ENCODE results near the gene MACROD2. TPM values are rescaled to one million over a fixed set of nuclear protein-coding genes. Genes with fewer than 3 reads are reported as not detected.

The MACROD2 gene
- total RNA-seq, 4 donors from 2014 or later: 10.0 to 24.0 (median 17.0) TPM

DNA sequence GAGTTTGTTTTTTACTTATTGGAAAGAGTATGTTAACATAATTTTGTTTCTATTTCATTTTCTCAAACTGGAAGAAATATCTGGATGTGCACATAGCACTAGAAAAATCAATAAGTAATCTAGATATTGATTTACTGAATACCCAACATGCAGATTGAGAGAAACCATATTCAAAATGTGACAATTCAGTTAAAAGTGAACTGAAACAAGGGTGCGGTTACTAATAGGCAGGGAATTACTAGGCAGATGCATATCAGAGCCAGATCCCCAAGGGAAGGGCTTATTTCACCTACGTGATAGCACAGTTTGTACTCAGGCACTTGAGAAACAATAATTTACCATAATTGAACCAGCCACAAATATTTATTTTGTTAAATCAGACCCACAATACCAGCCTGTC, 835.1 kb downstream of the MACROD2 start:
- TF ChIP-seq POLR2A (IDR thresholded peaks at IDR 0.05): no peak
- TF ChIP-seq, protein P1, sequence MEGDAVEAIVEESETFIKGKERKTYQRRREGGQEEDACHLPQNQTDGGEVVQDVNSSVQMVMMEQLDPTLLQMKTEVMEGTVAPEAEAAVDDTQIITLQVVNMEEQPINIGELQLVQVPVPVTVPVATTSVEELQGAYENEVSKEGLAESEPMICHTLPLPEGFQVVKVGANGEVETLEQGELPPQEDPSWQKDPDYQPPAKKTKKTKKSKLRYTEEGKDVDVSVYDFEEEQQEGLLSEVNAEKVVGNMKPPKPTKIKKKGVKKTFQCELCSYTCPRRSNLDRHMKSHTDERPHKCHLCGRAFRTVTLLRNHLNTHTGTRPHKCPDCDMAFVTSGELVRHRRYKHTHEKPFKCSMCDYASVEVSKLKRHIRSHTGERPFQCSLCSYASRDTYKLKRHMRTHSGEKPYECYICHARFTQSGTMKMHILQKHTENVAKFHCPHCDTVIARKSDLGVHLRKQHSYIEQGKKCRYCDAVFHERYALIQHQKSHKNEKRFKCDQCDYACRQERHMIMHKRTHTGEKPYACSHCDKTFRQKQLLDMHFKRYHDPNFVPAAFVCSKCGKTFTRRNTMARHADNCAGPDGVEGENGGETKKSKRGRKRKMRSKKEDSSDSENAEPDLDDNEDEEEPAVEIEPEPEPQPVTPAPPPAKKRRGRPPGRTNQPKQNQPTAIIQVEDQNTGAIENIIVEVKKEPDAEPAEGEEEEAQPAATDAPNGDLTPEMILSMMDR (IDR thresholded peaks at IDR 0.05): no peak
- intact Hi-C loops (cut with DNase I; ENCODE audit: low total_unique reads): no loop called here
- H3K4me3 ChIP-seq (ENCODE audit: low read depth, poor library complexity, severe bottlenecking): no peak overlapping the region
- DNase-seq (ENCODE audit: low spot score in 2 of 2): no peak
- WGBS, 2 donors: 50 to 54% methylated on average over 2 of the region's 2 CpGs

DNA sequence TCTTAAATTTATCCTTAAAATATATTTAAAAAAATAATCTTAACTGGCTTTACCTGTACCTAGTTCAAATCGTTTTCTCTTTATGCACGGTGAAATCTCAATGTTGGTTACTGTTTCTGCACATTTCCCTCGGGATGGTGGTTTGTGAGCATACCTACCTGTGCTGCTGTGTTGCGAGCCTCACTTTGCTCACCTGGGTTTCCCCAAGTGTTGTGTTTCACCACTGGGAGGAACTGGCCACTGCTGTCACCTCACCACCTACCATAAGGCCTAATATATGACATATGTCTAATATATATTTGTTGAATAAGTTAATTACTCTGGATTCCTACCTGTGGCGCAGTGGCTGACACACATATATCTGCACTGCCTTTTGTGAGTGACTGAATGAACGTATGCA, 835.6 kb downstream of the MACROD2 start:
- 76 to 78% methylated on average over 6 of the region's 6 CpGs for WGBS, 2 donors
- intact Hi-C loops (cut with DNase I; ENCODE audit: low total_unique reads): no loop called here
- H3K4me3 ChIP-seq (ENCODE audit: low read depth, poor library complexity, severe bottlenecking): no peak overlapping the region
- no peak for DNase-seq (ENCODE audit: low spot score in 2 of 2)
- no peak for TF ChIP-seq POLR2A (IDR thresholded peaks at IDR 0.05)
- TF ChIP-seq, protein P1 (IDR thresholded peaks at IDR 0.05): no peak

DNA sequence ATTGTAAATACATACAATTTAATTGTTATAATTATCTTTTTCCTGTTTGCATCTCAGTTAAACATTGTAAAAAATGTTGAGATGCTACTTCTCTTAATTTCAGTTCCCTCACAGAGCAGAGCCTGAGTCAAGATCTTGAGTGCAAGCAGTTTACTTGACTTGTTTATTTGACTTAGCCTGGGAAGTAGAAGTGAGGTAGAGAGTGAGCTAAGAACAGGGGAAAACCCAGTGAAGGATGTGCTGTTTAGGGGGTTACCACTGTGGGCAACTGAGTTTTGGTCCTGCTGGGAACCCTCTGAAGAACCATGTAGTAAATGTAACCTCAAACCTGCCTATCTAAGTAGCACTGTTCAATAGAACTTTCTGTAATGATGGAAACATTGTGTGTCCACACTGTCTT, 837.3 kb downstream of the MACROD2 start:
- no peak overlapping the region for H3K4me3 ChIP-seq (ENCODE audit: low read depth, poor library complexity, severe bottlenecking)
- DNase-seq (ENCODE audit: low spot score in 2 of 2): no peak
- TF ChIP-seq, protein P1 (IDR thresholded peaks at IDR 0.05): no peak
- no peak for TF ChIP-seq POLR2A (IDR thresholded peaks at IDR 0.05)
- intact Hi-C loops (cut with DNase I; ENCODE audit: low total_unique reads): no loop called here

DNA sequence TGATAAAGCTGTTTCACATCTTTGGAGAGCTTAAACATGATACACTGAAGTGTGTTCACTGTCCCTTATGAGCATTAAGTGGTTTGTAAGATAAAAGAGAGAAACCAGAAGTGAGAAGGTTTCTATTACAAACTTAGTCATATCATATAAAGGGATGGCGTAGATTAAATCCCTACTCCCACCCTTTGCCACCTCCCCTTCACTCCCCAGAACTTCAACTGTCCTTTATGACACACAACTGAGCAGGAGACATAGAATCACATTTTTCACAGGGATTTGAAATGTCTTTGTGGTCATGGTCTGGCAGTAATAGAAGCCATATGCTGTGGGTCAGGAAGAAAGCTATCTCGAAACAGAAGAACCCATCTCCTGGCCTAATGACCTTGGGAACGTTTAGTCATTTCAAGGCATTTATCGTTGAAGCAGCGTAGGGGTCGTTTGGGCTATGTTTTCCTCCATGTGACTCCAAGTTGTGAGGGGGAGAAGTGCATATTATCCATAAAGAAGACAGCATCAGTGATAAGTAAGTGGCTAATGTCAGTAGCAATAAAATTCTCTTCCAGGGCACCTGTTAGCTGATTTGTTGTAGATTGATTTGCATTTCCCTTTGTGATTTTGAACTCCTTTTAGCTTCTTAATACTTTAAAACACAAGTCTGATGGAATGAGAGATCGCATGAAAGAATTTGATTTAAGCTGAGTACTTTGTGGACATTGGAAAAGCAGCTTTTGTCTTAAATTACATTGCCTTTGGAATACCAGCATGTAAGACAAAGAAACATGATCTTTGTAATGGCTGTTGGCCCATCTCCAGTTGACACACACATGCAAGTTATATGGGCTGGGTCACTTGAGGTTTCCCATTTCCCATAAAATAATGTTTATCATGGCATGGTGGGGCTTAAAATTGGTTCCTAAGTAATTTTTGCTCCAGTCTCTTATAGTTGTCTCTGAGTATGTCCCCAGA, 843.6 kb downstream of the MACROD2 start:
- 77 to 78% methylated on average over 7 of the region's 7 CpGs for WGBS, 2 donors
- DNase-seq (ENCODE audit: low spot score in 2 of 2): no peak
- intact Hi-C loops (cut with DNase I; ENCODE audit: low total_unique reads): no loop called here
- TF ChIP-seq, protein P1 (IDR thresholded peaks at IDR 0.05): no peak
- H3K4me3 ChIP-seq (ENCODE audit: low read depth, poor library complexity, severe bottlenecking): no peak overlapping the region

DNA sequence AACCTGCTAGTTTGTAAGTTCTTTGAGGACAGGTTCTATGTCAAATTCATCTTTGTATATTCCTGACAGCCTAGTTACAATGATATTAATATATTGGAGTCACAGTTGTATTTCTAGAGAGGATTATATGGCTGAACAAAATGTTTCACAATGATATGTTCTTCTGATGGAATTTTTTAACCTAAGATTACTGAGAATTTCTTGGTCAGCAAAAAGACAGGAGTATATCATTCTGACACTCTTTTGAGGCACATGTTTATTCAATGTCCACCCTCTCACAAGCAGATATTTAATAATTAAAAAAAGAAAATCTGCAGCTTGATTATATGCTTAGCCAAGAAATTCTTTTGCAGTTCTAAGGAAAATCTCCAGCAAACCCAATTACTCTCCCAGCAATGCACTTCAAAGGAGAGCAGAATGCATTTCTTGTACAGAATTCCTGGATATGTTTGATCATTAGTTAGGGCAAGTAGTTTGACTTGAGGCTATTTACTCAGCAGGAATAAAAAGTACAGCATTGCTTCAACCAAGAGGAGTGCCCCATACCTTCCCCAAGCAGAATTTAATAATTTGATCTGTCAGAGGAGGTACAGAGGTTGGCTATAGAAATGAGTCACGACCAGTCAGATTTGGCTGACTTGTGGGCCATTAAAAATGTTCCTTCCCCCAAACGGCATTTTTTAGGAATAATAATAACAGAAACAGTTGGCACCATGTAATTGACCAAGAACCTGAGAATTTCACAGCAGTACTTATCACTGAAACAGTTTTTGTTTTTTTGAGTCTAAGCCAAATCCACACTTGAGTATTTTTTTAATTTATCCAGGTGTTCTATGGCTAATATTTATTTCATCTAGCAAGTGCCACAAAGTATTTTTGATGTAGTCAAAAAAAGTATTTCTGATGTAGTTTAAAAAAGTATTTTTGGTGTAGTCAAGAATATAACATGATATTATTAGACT, 850.2 kb downstream of the MACROD2 start:
- WGBS, 2 donors: 41 to 49% methylated on average over 2 of the region's 2 CpGs
- H3K4me3 ChIP-seq (ENCODE audit: low read depth, poor library complexity, severe bottlenecking): no peak overlapping the region
- TF ChIP-seq POLR2A (IDR thresholded peaks at IDR 0.05): no peak
- TF ChIP-seq, protein P1 (IDR thresholded peaks at IDR 0.05): no peak
- intact Hi-C loops (cut with DNase I; ENCODE audit: low total_unique reads): no loop called here
- DNase-seq (ENCODE audit: low spot score in 2 of 2): no peak
